Mesendoderm (in vitro differentiated cells): ENCODE data around the gene TUNAR.
A peak's percentile ranks its signal among the peaks of the same experiment; 100 is the strongest.

Experiments
- DNase-seq: peaks from one replicate; pipeline ENCODE4 v3.0.0; 2013
- H2AK5ac ChIP-seq: 2 replicates; pipeline ENCODE4 v1.6.1; 2013; ENCODE audit warnings: low read length, inconsistent platforms
- H2BK120ac ChIP-seq: 2 replicates; pipeline ENCODE4 v1.6.1; 2013; ENCODE audit warnings: low read depth, mild to moderate bottlenecking, low read length, moderate library complexity, mixed read lengths
- H2BK15ac ChIP-seq: replicated peaks from 2 replicates; pipeline ENCODE4 v1.6.1; 2013; ENCODE audit warnings: low read depth, mild to moderate bottlenecking, moderate library complexity
- H2BK5ac ChIP-seq: 2 replicates; pipeline ENCODE4 v1.6.1; 2013; ENCODE audit warnings: low read length, inconsistent platforms
- H3K18ac ChIP-seq: 2 replicates; pipeline ENCODE4 v1.6.1; 2013; ENCODE audit warnings: mild to moderate bottlenecking, low read length, mixed read lengths
- H3K23ac ChIP-seq: one replicate; pipeline ENCODE4 v1.6.1; 2013; ENCODE audit warnings: low read length
- H3K27ac ChIP-seq: 2 replicates; pipeline ENCODE4 v1.5.1; 2013; ENCODE audit warnings: low read depth, mild to moderate bottlenecking, inconsistent platforms, low read length, moderate library complexity
- H3K27me3 ChIP-seq: 2 replicates; pipeline ENCODE4 v1.6.1; 2013; ENCODE audit warnings: low read length, control low read depth, mild to moderate bottlenecking, inconsistent platforms; ENCODE audit not compliant: insufficient read depth, poor library complexity
- H3K36me3 ChIP-seq: 2 replicates; pipeline ENCODE4 v1.6.1; 2013; ENCODE audit warnings: low read length, inconsistent platforms; ENCODE audit not compliant: control insufficient read depth, insufficient read depth
- H3K4ac ChIP-seq: one replicate; pipeline ENCODE4 v1.6.1; 2013; ENCODE audit warnings: low read depth, mild to moderate bottlenecking, low read length, moderate library complexity
- H3K4me1 ChIP-seq: 2 replicates; pipeline ENCODE4 v1.6.1; 2013; ENCODE audit warnings: low read depth, low read length, inconsistent platforms; ENCODE audit not compliant: control insufficient read depth
- H3K4me2 ChIP-seq: 2 replicates; pipeline ENCODE4 v1.6.1; 2013; ENCODE audit warnings: low read length
- H3K4me3 ChIP-seq: 2 replicates; pipeline ENCODE4 v1.5.1; 2013; ENCODE audit warnings: mild to moderate bottlenecking, low read length
- H3K56ac ChIP-seq: one replicate; pipeline ENCODE4 v1.6.1; 2013; ENCODE audit warnings: low read length
- H3K79me1 ChIP-seq: 2 replicates; pipeline ENCODE4 v1.6.1; 2013; ENCODE audit warnings: low read length, inconsistent platforms
- H3K79me2 ChIP-seq: 2 replicates; pipeline ENCODE4 v1.6.1; 2013; ENCODE audit warnings: mild to moderate bottlenecking, low read length; ENCODE audit not compliant: control insufficient read depth, insufficient read depth
- H3K9ac ChIP-seq: 2 replicates; pipeline ENCODE4 v1.6.1; 2013; ENCODE audit warnings: low read length, inconsistent platforms
- H4K5ac ChIP-seq: one replicate; pipeline ENCODE4 v1.6.1; 2013; ENCODE audit warnings: low read length
- H4K8ac ChIP-seq: one replicate; pipeline ENCODE4 v1.6.1; 2013; ENCODE audit warnings: low read depth, mild to moderate bottlenecking, control low read depth, low read length, moderate library complexity
- WGBS: extraction: QIAGEN DNeasy Blood & Tissue Kit; methylation state at CpG from one replicate; pipeline ENCODE4 v1.1.7; 2013; ENCODE audit warnings: low lambda C conversion rate, missing lambda C conversion rate; ENCODE audit not compliant: insufficient coverage; ENCODE audit errors: extremely low coverage; 5-methylcytosine and 5-hydroxymethylcytosine counted together

The TUNAR gene

GRCh38 chr14:95885866-95886265, 9.2 kb downstream of the TUNAR start:
- Histone ChIP-seq H3K18ac (no peak overlapping the region), H3K4ac (no peak overlapping the region), H2BK5ac (no peak overlapping the region), H2AK5ac (no peak overlapping the region), H4K8ac (no peak overlapping the region), H4K5ac (peak overlapping the region; percentile 34), H2BK15ac (no peak overlapping the region), H3K79me1 (peaks cover 12% of the 10 kb centered on the region), H3K79me2 (peaks cover 23% of the 10 kb centered on the region), H3K36me3 (no peaks in the 10 kb centered on the region), H3K4me3 (no peak overlapping the region), H3K23ac (peak overlapping the region; percentile 10), H3K27ac (no peak overlapping the region), H2BK120ac (no peak overlapping the region), H3K56ac (peak overlapping the region; percentile 51), H3K9ac (no peak overlapping the region), H3K27me3 (no peaks in the 10 kb centered on the region), H3K4me2 (no peak overlapping the region), H3K4me1 (peaks cover 5% of the 10 kb centered on the region)
- WGBS: no CpG with 5 or more reads among the region's 7 CpGs
- DNase-seq: no peak

- H2AK5ac ChIP-seq: no peak overlapping the region
- peaks cover 5% of the 10 kb centered on the region for H3K4me1 ChIP-seq
- no peak overlapping the region for H3K27ac ChIP-seq
- no peak overlapping the region for H3K4me3 ChIP-seq
- H2BK120ac ChIP-seq: no peak overlapping the region
- H3K27me3 ChIP-seq: no peaks in the 10 kb centered on the region
- peak overlapping the region; percentile 10 for H3K23ac ChIP-seq
- WGBS: no CpG with 5 or more reads among the region's 7 CpGs
- DNase-seq: no peak
- peak overlapping the region; percentile 51 for H3K56ac ChIP-seq
- H3K9ac ChIP-seq: no peak overlapping the region
- H3K4ac ChIP-seq: no peak overlapping the region
- H4K8ac ChIP-seq: no peak overlapping the region
- peaks cover 11% of the 10 kb centered on the region for H3K79me1 ChIP-seq
- H4K5ac ChIP-seq: peak overlapping the region; percentile 34
- H2BK15ac ChIP-seq: no peak overlapping the region
- H3K79me2 ChIP-seq: peaks cover 19% of the 10 kb centered on the region
- no peak overlapping the region for H3K18ac ChIP-seq
- no peak overlapping the region for H3K4me2 ChIP-seq
- no peaks in the 10 kb centered on the region for H3K36me3 ChIP-seq
- no peak overlapping the region for H2BK5ac ChIP-seq
Measured at GRCh38 chr14:95886366-95887056, 9.9 kb downstream of the TUNAR start.

GRCh38 chr14:95887351-95887750, 10.7 kb downstream of the TUNAR start:
- no peak overlapping the region for H3K18ac ChIP-seq
- no peak overlapping the region for H3K4ac ChIP-seq
- H3K56ac ChIP-seq: no peak overlapping the region
- no peak overlapping the region for H3K9ac ChIP-seq
- H2BK120ac ChIP-seq: no peak overlapping the region
- peaks cover 5% of the 10 kb centered on the region for H3K4me1 ChIP-seq
- no peak overlapping the region for H3K4me2 ChIP-seq
- no CpG with 5 or more reads among the region's 4 CpGs for WGBS
- H4K5ac ChIP-seq: no peak overlapping the region
- H3K4me3 ChIP-seq: no peak overlapping the region
- no peaks in the 10 kb centered on the region for H3K27me3 ChIP-seq
- no peak overlapping the region for H3K27ac ChIP-seq
- peaks cover 17% of the 10 kb centered on the region for H3K79me2 ChIP-seq
- no peak overlapping the region for H4K8ac ChIP-seq
- no peak overlapping the region for H2BK15ac ChIP-seq
- H3K79me1 ChIP-seq: peaks cover 11% of the 10 kb centered on the region
- no peak overlapping the region for H3K23ac ChIP-seq
- no peak overlapping the region for H2BK5ac ChIP-seq
- no peak for DNase-seq
- H3K36me3 ChIP-seq: no peaks in the 10 kb centered on the region
- H2AK5ac ChIP-seq: no peak overlapping the region

GRCh38 chr14:95889236-95889979, 12.8 kb downstream of the TUNAR start:
- H3K4ac ChIP-seq: no peak overlapping the region
- no peak overlapping the region for H3K56ac ChIP-seq
- no peak overlapping the region for H3K27ac ChIP-seq
- H3K36me3 ChIP-seq: no peaks in the 10 kb centered on the region
- no peak overlapping the region for H2AK5ac ChIP-seq
- no peak overlapping the region for H3K23ac ChIP-seq
- no peaks in the 10 kb centered on the region for H3K27me3 ChIP-seq
- H3K4me2 ChIP-seq: no peak overlapping the region
- no peak overlapping the region for H2BK120ac ChIP-seq
- H3K79me1 ChIP-seq: peaks cover 8% of the 10 kb centered on the region
- H2BK15ac ChIP-seq: no peak overlapping the region
- no peak overlapping the region for H2BK5ac ChIP-seq
- H4K5ac ChIP-seq: no peak overlapping the region
- H3K4me1 ChIP-seq: peaks cover 8% of the 10 kb centered on the region
- DNase-seq: no peak
- no peak overlapping the region for H3K18ac ChIP-seq
- no CpG with 5 or more reads among the region's 11 CpGs for WGBS
- no peak overlapping the region for H3K4me3 ChIP-seq
- no peak overlapping the region for H3K9ac ChIP-seq
- H3K79me2 ChIP-seq: peaks cover 15% of the 10 kb centered on the region
- H4K8ac ChIP-seq: no peak overlapping the region

- Histone ChIP-seq H2AK5ac (no peak overlapping the region), H3K4ac (no peak overlapping the region), H3K27ac (no peak overlapping the region), H4K5ac (no peak overlapping the region), H2BK120ac (no peak overlapping the region), H3K56ac (no peak overlapping the region), H3K9ac (no peak overlapping the region), H3K18ac (no peak overlapping the region), H3K4me3 (no peak overlapping the region), H3K4me1 (peaks cover 3% of the 10 kb centered on the region), H4K8ac (no peak overlapping the region), H3K4me2 (no peak overlapping the region), H2BK15ac (no peak overlapping the region), H3K27me3 (no peaks in the 10 kb centered on the region), H3K36me3 (no peaks in the 10 kb centered on the region), H2BK5ac (no peak overlapping the region), H3K79me1 (peaks cover 4% of the 10 kb centered on the region), H3K79me2 (peaks cover 6% of the 10 kb centered on the region), H3K23ac (no peak overlapping the region)
- no CpG with 5 or more reads among the region's 3 CpGs for WGBS
- DNase-seq: no peak
Measured at GRCh38 chr14:95891742-95892141, 15.1 kb downstream of the TUNAR start.
